HepG2 (cell line): ENCODE data around the gene RERE. TPM values are rescaled to one million over a fixed set of nuclear protein-coding genes. Genes with fewer than 3 reads are reported as not detected.

Experiments
- ATAC-seq: fragments of 200-7000 bp; cut with Tn5 transposase; 3 replicates; pipeline ENCODE4 v1.9.1; 2020; ENCODE audit warnings: mild to moderate bottlenecking, moderate library complexity
- BruUV-seq: library from RNA; stranded (reverse); fragments of 400-500 nt; replicated peaks from 2 replicates; lab custom pipeline; 2021; lab: Mats Ljungman, UMichigan
- CTCF ChIA-PET: fragments of 300-600 bp; formaldehyde crosslinking; extraction: SDS; loops from one replicate; lab custom pipeline; 2021; ENCODE audit warnings: low total read pairs, inconsistent platforms, low intra/inter-chr PET ratio; lab: Yijun Ruan, JAX
- POLR2A ChIA-PET: fragments of 350-600 bp; sonication (Branson Sonifier 250); formaldehyde crosslinking; loops from one replicate; lab custom pipeline; 2020; ENCODE audit warnings: antibody characterized with exemption, inconsistent platforms; lab: Yijun Ruan, JAX
- DNase-seq: peaks from one replicate; pipeline ENCODE4 v3.0.0-alpha.2; 2015; ENCODE audit warnings: low spot score
- FAIRE-seq: peaks from 3 replicates; lab custom pipeline; 2011; peaks lifted over from hg19 to GRCh38; lab: Jason Lieb, UNC
- H2AFZ ChIP-seq: one replicate; pipeline ENCODE4 v1.6.1; 2011; ENCODE audit warnings: low read length, inconsistent platforms
- H3K27ac ChIP-seq: fragments of 300-600 bp; 3 replicates; pipeline ENCODE4 v1.8.0; 2011; ENCODE audit warnings: mixed run types, mild to moderate bottlenecking, mixed read lengths, low read length, inconsistent platforms; ENCODE audit not compliant: insufficient read depth; ENCODE audit errors: extremely low read length
- H3K27me3 ChIP-seq, 2 experiments: fragments of 200-600 bp in 1 of 2; 2 replicates in 1 of 2; 3 replicates in 1 of 2; pipeline versions ENCODE4 v1.6.0 to v1.8.0; 2011; ENCODE audit warnings: low read length in 2 of 2, mild to moderate bottlenecking in 2 of 2, moderate library complexity in 2 of 2, inconsistent platforms in 1 of 2; ENCODE audit not compliant: insufficient read depth in 2 of 2, control insufficient read depth in 1 of 2
- H3K36me3 ChIP-seq, 2 experiments: fragments of 200-600 bp in 1 of 2; replicated peaks in 1 of 2; 2 replicates in 1 of 2; 3 replicates in 1 of 2; pipeline versions ENCODE4 v1.5.1 to v1.8.0; 2011; ENCODE audit warnings: low read length in 2 of 2, inconsistent platforms in 1 of 2; ENCODE audit not compliant: insufficient read depth in 2 of 2, control insufficient read depth in 1 of 2
- H3K4me1 ChIP-seq: 2 replicates; pipeline ENCODE4 v1.5.1; 2012; ENCODE audit warnings: low read length, inconsistent platforms; ENCODE audit not compliant: insufficient read depth
- H3K4me2 ChIP-seq: 2 replicates; pipeline ENCODE4 v1.6.0; 2011; ENCODE audit warnings: low read depth, low read length, inconsistent platforms
- H3K4me3 ChIP-seq, 3 experiments: fragments of 200-600 bp in 1 of 3; sonication (generic), shearing (Covaris generic) in 1 of 3; replicated peaks in 1 of 3; 2 replicates each; pipeline ENCODE4 v1.5.1; 2011 to 2016; ENCODE audit warnings: low read length in 3 of 3, inconsistent platforms in 2 of 3, low read depth in 2 of 3, mild to moderate bottlenecking in 2 of 3, control low read depth in 1 of 3, mixed read lengths in 1 of 3; ENCODE audit not compliant: insufficient read depth in 1 of 3
- H3K79me2 ChIP-seq: one replicate; pipeline ENCODE4 v1.6.1; 2011; ENCODE audit warnings: low read length, inconsistent platforms; ENCODE audit not compliant: insufficient read depth
- H3K9ac ChIP-seq: 2 replicates; pipeline ENCODE4 v1.6.0; 2011; ENCODE audit warnings: mild to moderate bottlenecking, low read depth, low read length, inconsistent platforms; ENCODE audit not compliant: insufficient read depth
- H3K9me3 ChIP-seq: 2 replicates; pipeline ENCODE4 v1.5.1; 2012; ENCODE audit warnings: mild to moderate bottlenecking, low read length
- H4K20me1 ChIP-seq: 2 replicates; pipeline ENCODE4 v1.6.0; 2011; ENCODE audit warnings: inconsistent platforms, mild to moderate bottlenecking, low read length, moderate library complexity; ENCODE audit not compliant: insufficient read depth
- ARNT ChIP-seq: fragments of 450-650 bp; IDR thresholded peaks from 2 replicates; pipeline ENCODE4 v1.6.1; 2017
- ATF1 ChIP-seq: IDR thresholded peaks from 2 replicates; pipeline ENCODE4 v1.6.1; 2016; ENCODE audit warnings: mild to moderate bottlenecking, control low read depth
- EZH2 ChIP-seq: conservative IDR thresholded peaks from 2 replicates; pipeline ENCODE4 v1.6.1; 2012; ENCODE audit warnings: mild to moderate bottlenecking, low read depth, low read length, moderate library complexity
- HMG20A ChIP-seq: IDR thresholded peaks from 2 replicates; pipeline ENCODE4 v1.6.1; 2016; ENCODE audit warnings: borderline replicate concordance
- MLXIP ChIP-seq: sonication (generic); formaldehyde crosslinking; IDR thresholded peaks from 2 replicates; pipeline ENCODE4 v1.9.0; 2021; ENCODE audit warnings: missing genetic modification reagents, borderline replicate concordance
- MYC ChIP-seq: sonication (generic); formaldehyde crosslinking; IDR thresholded peaks from 2 replicates; pipeline ENCODE4 v1.9.0; 2021; ENCODE audit warnings: missing genetic modification reagents, borderline replicate concordance
- NCOA1 ChIP-seq: sonication (generic); formaldehyde crosslinking; IDR thresholded peaks from 2 replicates; pipeline ENCODE4 v1.9.0; 2021; ENCODE audit warnings: missing genetic modification reagents
- PRPF4 ChIP-seq: fragments of 200-400 bp; formaldehyde crosslinking; IDR thresholded peaks from 2 replicates; pipeline ENCODE4 v1.6.1; 2016; ENCODE audit warnings: low read length, low read depth; ENCODE audit not compliant: poor library complexity, severe bottlenecking
- SKI ChIP-seq: fragments of 450-650 bp; IDR thresholded peaks from one replicate; pipeline ENCODE4 v1.6.1; 2018; ENCODE audit warnings: mild to moderate bottlenecking; ENCODE audit not compliant: partially characterized antibody
- SMARCE1 ChIP-seq: fragments of 450-650 bp; IDR thresholded peaks from 2 replicates; pipeline ENCODE4 v1.6.1; 2017; ENCODE audit warnings: borderline replicate concordance
- ZFP62 ChIP-seq: sonication (generic); formaldehyde crosslinking; IDR thresholded peaks from 2 replicates; pipeline ENCODE4 v1.4.0; 2020; ENCODE audit warnings: missing genetic modification reagents
- ZNF337 ChIP-seq: sonication (generic); formaldehyde crosslinking; IDR thresholded peaks from 2 replicates; pipeline ENCODE4 v1.5.1; 2020; ENCODE audit warnings: missing genetic modification reagents, low read depth, mild to moderate bottlenecking, borderline replicate concordance
- ZNF430 ChIP-seq: sonication (generic); formaldehyde crosslinking; IDR thresholded peaks from 2 replicates; pipeline ENCODE4 v1.9.0; 2021; ENCODE audit warnings: mild to moderate bottlenecking, missing genetic modification reagents
- ZNF75D ChIP-seq: sonication (generic); formaldehyde crosslinking; IDR thresholded peaks from 2 replicates; pipeline ENCODE4 v1.8.1; 2023; ENCODE audit warnings: missing genetic modification reagents, mild to moderate bottlenecking, borderline replicate concordance
- ZNF777 ChIP-seq: sonication (generic); formaldehyde crosslinking; IDR thresholded peaks from 2 replicates; pipeline ENCODE4 v1.4.0; 2020; ENCODE audit warnings: missing genetic modification reagents
- ZSCAN12 ChIP-seq: sonication (generic); formaldehyde crosslinking; IDR thresholded peaks from 2 replicates; pipeline ENCODE4 v1.9.0; 2021; ENCODE audit warnings: mild to moderate bottlenecking, missing genetic modification reagents
- WGBS: methylation state at CpG from one replicate; pipeline ENCODE4 v1.1.6; 2017; ENCODE audit warnings: low lambda C conversion rate; 5-methylcytosine and 5-hydroxymethylcytosine counted together
- in situ Hi-C: cut with HindIII; loops from 2 replicates; pipeline ENCODE4 v1.10.0; 2017; ENCODE audit warnings: low pct_unique_long_range_greater_than_20kb; ENCODE audit not compliant: extremely low pct_ligation_motif_present
- intact Hi-C: fragments of 100-400 bp; cut with micrococcal nuclease; formaldehyde crosslinking; loops from one replicate; pipeline ENCODE4 v1.10.0; 2022; ENCODE audit not compliant: unreplicated experiment
- polyA plus RNA-seq, 8 experiments: library from polyadenylated mRNA; depleted of rRNA in 3 of 8; stranded (reverse) in 7 of 8; unstranded in 1 of 8; fragments of >200 nt; fragmentation: Illumina TruSeq in 4 of 8; extraction: Trizol in 4 of 8; gene quantifications; 2 replicates each; pipeline versions ENCODE4 v1.2.1 to v1.2.3, GENCODE V29; 2011 to 2016; ENCODE audit warnings: low read depth in 4 of 8, missing spikeins in 1 of 8, mixed read lengths in 1 of 8; ENCODE audit not compliant: insufficient read depth in 1 of 8
- total RNA-seq, 5 experiments: library from RNA; depleted of rRNA; stranded (reverse); fragments of >200 nt; fragmentation: Illumina TruSeq; extraction: Trizol; gene quantifications; 2 replicates each; pipeline ENCODE4 v1.2.3, GENCODE V29; 2016; ENCODE audit warnings: low read depth in 1 of 5
- TF ChIP-seq, protein P1 (sequence below): sonication (generic); formaldehyde crosslinking; IDR thresholded peaks from 2 replicates; pipeline ENCODE4 v1.4.0; 2020; ENCODE audit warnings: missing genetic modification reagents

The RERE gene
- total and polyA plus RNA-seq, 2 of the 13 experiments (the other 11 are each of a cell fraction or from before 2014, with no cell fraction given), result 18.3 to 21.9 TPM

- BruUV-seq, result no TSS peak
- ATAC-seq (no peak), DNase-seq (no peak), FAIRE-seq (no peak)
- peaks cover 82% of the 10 kb centered on the region for H3K79me2 ChIP-seq
- ChIA-PET CTCF (no interaction called here), POLR2A (interaction anchor here (0.8 kb wide), 1 partner anchor 15 kb away, joined by 4 read pairs; no protein-coding TSS in a partner anchor)
- no peak overlapping the region for H3K4me2 ChIP-seq
- H3K9ac ChIP-seq, result no peak overlapping the region
- TF ChIP-seq MYC (CRISPR knock-in tag) (no peak), ATF1 (CRISPR knock-in tag) (no peak), SKI (no peak), ZSCAN12 (no peak)
- H3K9me3 ChIP-seq, result no peaks in the 10 kb centered on the region
- H3K4me3 ChIP-seq, result no peak overlapping the region
- intact Hi-C loops (no loop called here), in situ Hi-C loops (no loop called here)
- peaks cover 15 to 50% of the 10 kb centered on the region in 2 experiments for H3K36me3 ChIP-seq
- H2AFZ ChIP-seq, result no peak overlapping the region
- 98% methylated on average over 8 of the region's 8 CpGs for WGBS
- no peaks in the 10 kb centered on the region for H3K27me3 ChIP-seq
- peaks cover 23% of the 10 kb centered on the region for H3K4me1 ChIP-seq
- peaks cover 62% of the 10 kb centered on the region for H4K20me1 ChIP-seq
- no peak overlapping the region for H3K27ac ChIP-seq
These were observed 405.1 kb downstream of the RERE start for GRCh38 chr1:8412183-8412831.

DNA sequence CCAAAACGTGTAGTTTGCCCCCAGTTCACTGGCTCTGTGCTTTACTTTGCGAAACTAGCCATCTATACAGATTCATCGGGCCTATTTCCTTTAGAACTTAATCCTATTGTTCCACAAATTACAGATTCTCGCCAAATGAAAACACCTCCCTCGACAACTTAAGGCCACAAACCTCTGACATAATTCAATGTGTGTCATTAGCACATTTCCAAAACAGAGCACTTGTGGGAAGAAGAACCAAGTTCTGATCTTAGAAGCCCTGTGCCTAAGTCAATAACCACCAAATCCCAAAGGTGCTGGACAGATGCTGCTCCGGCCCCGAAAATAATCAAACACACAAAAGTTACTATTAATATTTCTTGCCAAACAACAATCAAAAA lies 405.6 kb downstream of the RERE start:
- POLR2A ChIA-PET, result interaction anchor here (0.8 kb wide), 1 partner anchor 16 kb away, joined by 4 read pairs; no protein-coding TSS in a partner anchor
- intact Hi-C loops (no loop called here), in situ Hi-C loops (no loop called here)
- CTCF ChIA-PET, result no interaction called here
- no peak overlapping the region for H3K27ac ChIP-seq
- DNase-seq, result no peak
- no peak for FAIRE-seq
- ATAC-seq, result no peak
- peaks cover 58% of the 10 kb centered on the region for H4K20me1 ChIP-seq
- no peaks in the 10 kb centered on the region for H3K9me3 ChIP-seq
- H3K4me2 ChIP-seq, result no peak overlapping the region
- H3K9ac ChIP-seq, result no peak overlapping the region
- peaks cover 16 to 54% of the 10 kb centered on the region in 2 experiments for H3K36me3 ChIP-seq
- H3K4me1 ChIP-seq, result peaks cover 23% of the 10 kb centered on the region
- H3K27me3 ChIP-seq, result no peaks in the 10 kb centered on the region
- H3K79me2 ChIP-seq, result peaks cover 82% of the 10 kb centered on the region
- no peak overlapping the region for H3K4me3 ChIP-seq
- over 99% methylated on average over 7 of the region's 7 CpGs for WGBS
- no TSS peak for BruUV-seq
- no peak overlapping the region for H2AFZ ChIP-seq
- TF ChIP-seq HMG20A (no peak), ZNF75D (CRISPR knock-in tag) (no peak), ARNT (no peak), MLXIP (CRISPR knock-in tag) (no peak), ZFP62 (CRISPR knock-in tag) (no peak), EZH2 (no peak), ZNF337 (no peak), ZNF430 (CRISPR knock-in tag) (no peak), ZNF777 (no peak), NCOA1 (CRISPR knock-in tag) (no peak), SMARCE1 (no peak), PRPF4 (no peak)
- TF ChIP-seq, protein P1, sequence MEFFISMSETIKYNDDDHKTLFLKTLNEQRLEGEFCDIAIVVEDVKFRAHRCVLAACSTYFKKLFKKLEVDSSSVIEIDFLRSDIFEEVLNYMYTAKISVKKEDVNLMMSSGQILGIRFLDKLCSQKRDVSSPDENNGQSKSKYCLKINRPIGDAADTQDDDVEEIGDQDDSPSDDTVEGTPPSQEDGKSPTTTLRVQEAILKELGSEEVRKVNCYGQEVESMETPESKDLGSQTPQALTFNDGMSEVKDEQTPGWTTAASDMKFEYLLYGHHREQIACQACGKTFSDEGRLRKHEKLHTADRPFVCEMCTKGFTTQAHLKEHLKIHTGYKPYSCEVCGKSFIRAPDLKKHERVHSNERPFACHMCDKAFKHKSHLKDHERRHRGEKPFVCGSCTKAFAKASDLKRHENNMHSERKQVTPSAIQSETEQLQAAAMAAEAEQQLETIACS (CRISPR knock-in tag), result no peak
